COR-L47 (cell line): Measurements from ENCODE around the gene UHRF1.
"Not testable (repeated sequence)": the region's sequence is repeated elsewhere in the genome, so short reads cannot be mapped to it uniquely, and the experiment has no call there.

Experiments used
- DNase-seq: peaks from one replicate; lab custom pipeline; 2025; lab: John Stamatoyannopoulos, UW

The UHRF1 gene

GRCh38 chr19:4909156-4909896 lies at the start of gene UHRF1:
Gene UHRF1, plus strand, starts transcription at chr19:4909501. Its CDS starts 1,385 bp downstream, at chr19:4910886.
- peak; percentile 79 for DNase-seq

- DNase-seq: no peak
Observed at GRCh38 chr19:4859697-4860096, 49.6 kb upstream of the UHRF1 start.

- DNase-seq: peak; percentile 56
Observed at GRCh38 chr19:4861147-4861546, 48.2 kb upstream of the UHRF1 start.

- DNase-seq: no peak
Observed at GRCh38 chr19:4866595-4867424, 42.5 kb upstream of the UHRF1 start.

- DNase-seq: peak; percentile 10
Observed at GRCh38 chr19:4867534-4868285, 41.6 kb upstream of the UHRF1 start, which contains the start of gene PLIN3. Gene PLIN3, minus strand, starts transcription at chr19:4867667. Its CDS starts 6,273 bp downstream, at chr19:4861394.

- no peak for DNase-seq
Observed at GRCh38 chr19:4868286-4868834, 40.9 kb upstream of the UHRF1 start.

GRCh38 chr19:4870025-4870700 lies 39.1 kb upstream of the UHRF1 start:
- DNase-seq: no peak

- no peak for DNase-seq
Observed at GRCh38 chr19:4871711-4872110, 37.6 kb upstream of the UHRF1 start.

GRCh38 chr19:4873930-4874329 lies 35.4 kb upstream of the UHRF1 start:
- DNase-seq: no peak

- no peak for DNase-seq
Observed at GRCh38 chr19:4877753-4878490, 31.4 kb upstream of the UHRF1 start.

- DNase-seq: no peak
Observed at GRCh38 chr19:4878491-4878968, 30.8 kb upstream of the UHRF1 start.

- DNase-seq: no peak
Observed at GRCh38 chr19:4879041-4879440, 30.3 kb upstream of the UHRF1 start.

GRCh38 chr19:4882874-4883273 lies 26.4 kb upstream of the UHRF1 start:
- not testable (repeated sequence) for DNase-seq

- DNase-seq: not testable (repeated sequence)
Observed at GRCh38 chr19:4884993-4885392, 24.3 kb upstream of the UHRF1 start.

- DNase-seq: not testable (repeated sequence)
Observed at GRCh38 chr19:4887803-4888202, 21.5 kb upstream of the UHRF1 start.

GRCh38 chr19:4889034-4889815 lies 20.1 kb upstream of the UHRF1 start:
- DNase-seq: no peak

GRCh38 chr19:4891066-4891465 lies 18.2 kb upstream of the UHRF1 start:
- DNase-seq: no peak

- not testable (repeated sequence) for DNase-seq
Observed at GRCh38 chr19:4892962-4893361, 16.3 kb upstream of the UHRF1 start.

- no peak for DNase-seq
Observed at GRCh38 chr19:4896372-4896771, 12.9 kb upstream of the UHRF1 start.

- DNase-seq: no peak
Observed at GRCh38 chr19:4897146-4897545, 12.2 kb upstream of the UHRF1 start.
